HEK293T (cell line): ENCODE data around the gene NDUFV3.

Source experiments
- ARNT ChIP-seq: fragments of 450-650 bp; IDR thresholded peaks from 2 replicates; pipeline ENCODE4 v1.6.1; 2017; ENCODE audit warnings: mild to moderate bottlenecking
- BHLHE40 ChIP-seq: fragments of 450-650 bp; IDR thresholded peaks from 2 replicates; pipeline ENCODE4 v1.6.1; 2016; ENCODE audit warnings: mild to moderate bottlenecking, moderate library complexity, borderline replicate concordance
- ELF4 ChIP-seq: fragments of 450-650 bp; IDR thresholded peaks from 2 replicates; pipeline ENCODE4 v1.6.1; 2017; ENCODE audit warnings: antibody characterized with exemption
- FOXA1 ChIP-seq: fragments of 450-650 bp; IDR thresholded peaks from 2 replicates; pipeline ENCODE4 v1.6.1; 2016; ENCODE audit warnings: mild to moderate bottlenecking
- FOXK2 ChIP-seq: fragments of 450-650 bp; IDR thresholded peaks from 2 replicates; pipeline ENCODE4 v1.6.1; 2016; ENCODE audit warnings: mild to moderate bottlenecking
- FOXM1 ChIP-seq: fragments of 450-650 bp; IDR thresholded peaks from 2 replicates; pipeline ENCODE4 v1.6.1; 2017; ENCODE audit warnings: mild to moderate bottlenecking, borderline replicate concordance
- HDGF ChIP-seq: fragments of 450-650 bp; IDR thresholded peaks from 2 replicates; pipeline ENCODE4 v1.6.1; 2017; ENCODE audit warnings: antibody characterized with exemption, borderline replicate concordance
- NFRKB ChIP-seq: fragments of 450-650 bp; IDR thresholded peaks from 2 replicates; pipeline ENCODE4 v1.6.1; 2016; ENCODE audit warnings: mild to moderate bottlenecking, moderate library complexity
- PKNOX1 ChIP-seq: fragments of 450-650 bp; IDR thresholded peaks from 2 replicates; pipeline ENCODE4 v1.6.1; 2016
- SP1 ChIP-seq: fragments of 450-650 bp; IDR thresholded peaks from 2 replicates; pipeline ENCODE4 v1.6.1; 2017
- TARDBP ChIP-seq: fragments of 450-650 bp; IDR thresholded peaks from 2 replicates; pipeline ENCODE4 v1.6.1; 2016
- ZNF384 ChIP-seq: fragments of 450-650 bp; IDR thresholded peaks from 2 replicates; pipeline ENCODE4 v1.6.1; 2016

GRCh38 chr21:42941696-42942085, 48.6 kb downstream of the NDUFV3 start:
- no peak for TF ChIP-seq SP1
- no peak for TF ChIP-seq FOXM1
- TF ChIP-seq ELF4, result no peak
- TF ChIP-seq BHLHE40, result no peak
- no peak for TF ChIP-seq PKNOX1
- TF ChIP-seq ARNT, result no peak
- no peak for TF ChIP-seq ZNF384
- TF ChIP-seq NFRKB, result no peak
- no peak for TF ChIP-seq FOXK2
- no peak for TF ChIP-seq FOXA1
- no peak for TF ChIP-seq HDGF
- TF ChIP-seq TARDBP, result no peak
